ENCODE results near the gene SNRNP40. TPM values are rescaled to one million over a fixed set of nuclear protein-coding genes. Genes with fewer than 3 reads are reported as not detected.
"Not testable (repeated sequence)": the region's sequence is repeated elsewhere in the genome, so short reads cannot be mapped to it uniquely, and the experiment has no call there.

Gene SNRNP40
- total RNA-seq, 3 donors from 2014 or later (not counting 1 experiment from before 2014, with no cell fraction given): 57.9 to 71.2 (median 60.3) TPM

DNA sequence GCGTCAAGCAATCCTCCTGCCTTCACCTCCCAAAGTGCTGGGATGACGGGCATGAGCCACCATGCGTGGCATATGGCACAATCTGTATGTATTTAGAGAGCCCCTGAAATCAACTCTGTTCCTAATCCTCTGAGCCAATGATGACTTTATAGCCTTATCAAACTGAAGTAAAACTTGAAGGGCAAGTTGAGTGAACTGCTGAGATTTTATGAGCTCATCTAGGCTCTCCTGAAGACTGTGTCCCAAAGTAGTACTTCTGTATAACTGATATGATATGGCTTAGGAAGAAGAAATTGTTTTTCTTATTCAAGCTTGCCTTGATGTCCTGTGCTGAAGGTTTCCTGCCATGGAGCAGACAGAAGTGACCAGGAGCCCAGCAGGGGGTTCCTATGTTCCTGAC, 33.2 kb downstream of the SNRNP40 start:
- Histone ChIP-seq H3K27me3 (ENCODE audit: control insufficient read depth, insufficient read depth, low read length) (no peaks in the 10 kb centered on the region), H3K9me3 (ENCODE audit: control insufficient read depth, insufficient read depth, low read length) (no peaks in the 10 kb centered on the region), H3K4me3 (ENCODE audit: low read length) (no peak overlapping the region), H3K27ac (ENCODE audit: low read length) (no peak overlapping the region), H3K36me3 (ENCODE audit: control insufficient read depth, insufficient read depth, low read length) (peaks cover 68% of the 10 kb centered on the region), H3K4me1 (ENCODE audit: control insufficient read depth, insufficient read depth, low read length) (no peaks in the 10 kb centered on the region)
- Mint-ChIP-seq H3K4me3 (no peak overlapping the region), H3K36me3 (peaks cover 24% of the 10 kb centered on the region), H3K27me3 (ENCODE audit: low read depth in 2 of 2) (no peaks in the 10 kb centered on the region), H3K9me3 (no peaks in the 10 kb centered on the region), H3K27ac (no peak overlapping the region), H3K4me1 (no peaks in the 10 kb centered on the region)
- TF ChIP-seq CTCF (IDR thresholded peaks at IDR 0.05): no peak
- no peak for DNase-seq
- ATAC-seq: no peak
- intact Hi-C loops (cut with micrococcal nuclease): no loop called here
- 100% methylated on average over 3 of the region's 3 CpGs for WGBS (ENCODE audit: insufficient coverage)

DNA sequence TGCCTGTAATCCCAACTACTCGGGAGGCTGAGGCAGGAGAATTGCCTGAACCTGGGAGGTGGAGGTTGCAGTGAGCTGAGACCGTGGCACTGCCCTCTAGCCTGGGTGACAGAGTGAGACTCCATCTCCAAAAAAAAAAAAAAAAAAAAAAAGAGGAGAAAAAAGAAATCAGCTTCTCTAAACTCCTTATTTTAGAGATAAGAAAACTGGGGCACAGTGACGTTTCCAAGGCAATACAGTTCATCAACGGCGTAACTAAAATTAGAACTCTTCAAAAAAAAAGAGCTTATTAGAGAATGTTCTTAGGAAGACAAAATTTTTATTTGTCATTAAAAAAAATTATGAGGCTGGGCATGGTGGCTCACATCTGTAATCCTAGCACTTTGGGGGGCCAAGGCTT, 34.2 kb downstream of the SNRNP40 start:
- peaks cover 23% of the 10 kb centered on the region for H3K36me3 Mint-ChIP-seq
- ATAC-seq; H3K9me3 ChIP-seq (ENCODE audit: control insufficient read depth, insufficient read depth, low read length); H3K9me3 Mint-ChIP-seq; H3K4me3 ChIP-seq (ENCODE audit: low read length); H3K4me3 Mint-ChIP-seq; H3K27me3 Mint-ChIP-seq (ENCODE audit: low read depth in 2 of 2); H3K4me1 ChIP-seq (ENCODE audit: control insufficient read depth, insufficient read depth, low read length); H3K27ac ChIP-seq (ENCODE audit: low read length); H3K4me1 Mint-ChIP-seq; H3K27me3 ChIP-seq (ENCODE audit: control insufficient read depth, insufficient read depth, low read length); DNase-seq; H3K27ac Mint-ChIP-seq; intact Hi-C loops (cut with micrococcal nuclease): not testable (repeated sequence)
- H3K36me3 ChIP-seq (ENCODE audit: control insufficient read depth, insufficient read depth, low read length): peaks cover 67% of the 10 kb centered on the region
- 94% methylated on average over 4 of the region's 5 CpGs for WGBS (ENCODE audit: insufficient coverage)

DNA sequence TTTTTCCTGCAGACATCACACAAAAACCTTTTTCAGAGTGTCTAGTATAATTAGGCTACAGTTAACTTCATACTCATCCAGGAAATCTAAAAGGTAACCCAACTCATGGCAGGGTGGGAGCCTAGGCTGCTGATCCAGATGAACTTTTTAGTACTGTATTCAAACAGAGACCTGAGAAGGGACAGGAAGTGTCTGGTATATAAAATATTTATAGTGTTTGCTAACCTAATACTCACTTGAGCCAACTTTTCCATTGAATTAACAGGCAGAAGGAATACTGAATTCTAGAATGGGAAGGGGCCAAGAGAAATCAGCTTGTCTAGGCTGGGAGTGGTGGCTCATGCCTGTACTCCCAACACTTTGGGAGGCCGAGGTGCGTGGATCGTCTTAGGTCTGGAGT, 34.7 kb downstream of the SNRNP40 start:
- Mint-ChIP-seq H3K36me3 (peaks cover 18% of the 10 kb centered on the region), H3K27me3 (ENCODE audit: low read depth in 2 of 2) (no peaks in the 10 kb centered on the region), H3K27ac (no peak overlapping the region), H3K4me3 (no peak overlapping the region), H3K4me1 (no peaks in the 10 kb centered on the region), H3K9me3 (no peaks in the 10 kb centered on the region)
- Histone ChIP-seq H3K4me3 (ENCODE audit: low read length) (no peak overlapping the region), H3K27me3 (ENCODE audit: control insufficient read depth, insufficient read depth, low read length) (no peaks in the 10 kb centered on the region), H3K9me3 (ENCODE audit: control insufficient read depth, insufficient read depth, low read length) (no peaks in the 10 kb centered on the region), H3K36me3 (ENCODE audit: control insufficient read depth, insufficient read depth, low read length) (peaks cover 67% of the 10 kb centered on the region), H3K4me1 (ENCODE audit: control insufficient read depth, insufficient read depth, low read length) (no peaks in the 10 kb centered on the region), H3K27ac (ENCODE audit: low read length) (no peak overlapping the region)
- ATAC-seq (no peak), DNase-seq (no peak)
- no peak for TF ChIP-seq CTCF (IDR thresholded peaks at IDR 0.05)
- intact Hi-C loops (cut with micrococcal nuclease): no loop called here
- WGBS (ENCODE audit: insufficient coverage): 100% methylated on average over 3 of the region's 3 CpGs

- Histone ChIP-seq H3K4me1 (ENCODE audit: control insufficient read depth, insufficient read depth, low read length) (no peaks in the 10 kb centered on the region), H3K4me3 (ENCODE audit: low read length) (no peak overlapping the region), H3K36me3 (ENCODE audit: control insufficient read depth, insufficient read depth, low read length) (peaks cover 52% of the 10 kb centered on the region), H3K9me3 (ENCODE audit: control insufficient read depth, insufficient read depth, low read length) (no peaks in the 10 kb centered on the region), H3K27ac (ENCODE audit: low read length) (no peak overlapping the region), H3K27me3 (ENCODE audit: control insufficient read depth, insufficient read depth, low read length) (no peaks in the 10 kb centered on the region)
- no peaks in the 10 kb centered on the region for H3K9me3 Mint-ChIP-seq
- H3K27me3 Mint-ChIP-seq (ENCODE audit: low read depth in 2 of 2): no peaks in the 10 kb centered on the region
- H3K36me3 Mint-ChIP-seq: peaks cover 6% of the 10 kb centered on the region
- H3K27ac Mint-ChIP-seq: no peak overlapping the region
- H3K4me3 Mint-ChIP-seq: no peak overlapping the region
- ATAC-seq: no peak
- intact Hi-C loops (cut with micrococcal nuclease): no loop called here
- no peaks in the 10 kb centered on the region for H3K4me1 Mint-ChIP-seq
- DNase-seq: no peak
- TF ChIP-seq CTCF (IDR thresholded peaks at IDR 0.05): no peak
- 100% methylated on average over 3 of the region's 3 CpGs for WGBS (ENCODE audit: insufficient coverage)
Measured at GRCh38 chr1:31259746-31260145, 36.8 kb downstream of the SNRNP40 start.
